Mesenteric fat pad (tissue), 1 donor: ENCODE measurements around the gene KRTCAP2. TPM values are rescaled to one million over a fixed set of nuclear protein-coding genes. Genes with fewer than 3 reads are reported as not detected.
A peak's percentile ranks its signal among the peaks of the same experiment; 100 is the strongest.
"Not testable (repeated sequence)": the region's sequence is repeated elsewhere in the genome, so short reads cannot be mapped to it uniquely, and the experiment has no call there.

Experiments used
- DNase-seq: peaks from one replicate; pipeline ENCODE4 v3.0.0-alpha.2; 2020; ENCODE audit warnings: low spot score
- total RNA-seq: library from RNA; stranded (reverse); fragmentation: NEBNext Ultra II Directional; extraction: Animal tissue kit (Norgen Biotek cat#: 25700); gene quantifications from one replicate; pipeline ENCODE4 v1.2.1, GENCODE V29; 2021
- donor health status: DM: yes; HTN: yes; CAD: no.

Gene KRTCAP2
- total RNA-seq, 1 donor from 2014 or later = 155 TPM

GRCh38 chr1:155200920-155201319 lies 27.8 kb upstream of the KRTCAP2 start:
- no peak for DNase-seq

- no peak for DNase-seq
Measured at GRCh38 chr1:155199792-155200191, 26.7 kb upstream of the KRTCAP2 start.

GRCh38 chr1:155198547-155198906 lies 25.4 kb upstream of the KRTCAP2 start:
- DNase-seq = no peak

- no peak for DNase-seq
Measured at GRCh38 chr1:155197901-155198546, 24.9 kb upstream of the KRTCAP2 start.

GRCh38 chr1:155196893-155197638 lies 24.0 kb upstream of the KRTCAP2 start:
- no peak for DNase-seq

- DNase-seq = no peak
Measured at GRCh38 chr1:155196103-155196892, 23.2 kb upstream of the KRTCAP2 start.

GRCh38 chr1:155195201-155196102 lies 22.3 kb upstream of the KRTCAP2 start:
- no peak for DNase-seq

GRCh38 chr1:155193991-155194240 lies 20.8 kb upstream of the KRTCAP2 start:
- DNase-seq = not testable (repeated sequence)

- peak; percentile 96 for DNase-seq
Measured at GRCh38 chr1:155193275-155193990, 20.3 kb upstream of the KRTCAP2 start.

- DNase-seq = no peak
Measured at GRCh38 chr1:155192346-155193274, 19.5 kb upstream of the KRTCAP2 start.

- DNase-seq = no peak
Measured at GRCh38 chr1:155191904-155192303, 18.8 kb upstream of the KRTCAP2 start.

- not testable (repeated sequence) for DNase-seq
Measured at GRCh38 chr1:155189926-155190325, 16.8 kb upstream of the KRTCAP2 start.

GRCh38 chr1:155188268-155188667 lies 15.2 kb upstream of the KRTCAP2 start:
- no peak for DNase-seq

- DNase-seq = no peak
Measured at GRCh38 chr1:155187456-155187891, 14.4 kb upstream of the KRTCAP2 start.

- no peak for DNase-seq
Measured at GRCh38 chr1:155186794-155187455, 13.8 kb upstream of the KRTCAP2 start.

GRCh38 chr1:155186067-155186793 lies 13.1 kb upstream of the KRTCAP2 start:
- DNase-seq = no peak

GRCh38 chr1:155185783-155186066 lies 12.6 kb upstream of the KRTCAP2 start:
- DNase-seq = no peak
